Activated B cell treated with CpG ODN at 0.5 μM for 24 hours (primary cell): ENCODE results near the gene RBPMS2. TPM values are rescaled to one million over a fixed set of nuclear protein-coding genes. Genes with fewer than 3 reads are reported as not detected.

Experiments used
- ATAC-seq: fragments of 200-7000 bp; cut with Tn5 transposase; one replicate; pipeline ENCODE4 v1.10.0; 2021; ENCODE audit warnings: low read depth, mild to moderate bottlenecking, moderate library complexity
- CTCF ChIA-PET: fragments of 350-600 bp; sonication (Branson Sonifier 250); formaldehyde crosslinking; loops from one replicate; lab custom pipeline; 2021; ENCODE audit warnings: antibody characterized with exemption; lab: Charles Lee
- POLR2A ChIA-PET: fragments of 350-600 bp; sonication (Branson Sonifier 250); formaldehyde crosslinking; loops from one replicate; lab custom pipeline; 2021; ENCODE audit warnings: antibody characterized with exemption; lab: Charles Lee
- DNase-seq: peaks from one replicate; pipeline ENCODE4 v3.0.0; 2022
- H3K27ac Mint-ChIP-seq: one replicate; pipeline ENCODE4 v1.8.0; 2020; ENCODE audit warnings: mixed read lengths
- H3K27me3 Mint-ChIP-seq: one replicate; pipeline ENCODE4 v1.8.0; 2021; ENCODE audit warnings: mixed read lengths
- H3K36me3 Mint-ChIP-seq: one replicate; pipeline ENCODE4 v1.8.0; 2021; ENCODE audit warnings: low read depth, mixed read lengths
- H3K4me1 Mint-ChIP-seq: one replicate; pipeline ENCODE4 v1.8.0; 2021; ENCODE audit warnings: mixed read lengths
- H3K4me3 Mint-ChIP-seq: one replicate; pipeline ENCODE4 v1.8.0; 2020; ENCODE audit warnings: mild to moderate bottlenecking, mixed read lengths
- H3K9me3 Mint-ChIP-seq: one replicate; pipeline ENCODE4 v1.8.0; 2020; ENCODE audit warnings: mixed read lengths
- intact Hi-C: fragments of 100-400 bp; cut with micrococcal nuclease; formaldehyde crosslinking; loops from one replicate; pipeline ENCODE4 v1.15.1; 2024
- total RNA-seq: library from RNA; stranded (reverse); gene quantifications from 2 replicates; pipeline ENCODE4 v1.2.3, GENCODE V29; 2022
- TF ChIP-seq, protein P1 (sequence below): fragments of 200-600 bp; IDR thresholded peaks from one replicate; pipeline ENCODE4 v1.8.0; 2022; ENCODE audit warnings: antibody characterized with exemption, mild to moderate bottlenecking

The RBPMS2 gene
- total RNA-seq, 1 donor from 2014 or later = 0.93 TPM

DNA sequence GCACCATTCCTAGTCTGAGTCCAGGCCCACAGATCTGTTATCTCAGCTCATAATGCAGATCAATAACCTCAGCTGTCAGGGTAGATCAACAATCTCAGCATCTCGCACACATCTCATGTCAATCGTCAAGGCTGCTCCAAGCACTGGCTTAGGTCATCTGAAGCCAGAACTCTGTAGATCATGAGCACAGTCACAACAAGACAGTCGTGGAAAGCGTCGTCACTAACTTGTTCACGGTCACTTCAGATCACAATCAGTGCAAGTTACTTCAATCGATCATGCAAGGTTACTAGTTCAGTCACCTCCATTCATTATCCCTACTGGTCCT, 71.8 kb downstream of the RBPMS2 start:
- no peak for ATAC-seq
- POLR2A ChIA-PET = interaction anchor here (1.2 kb wide), 1 partner anchor 190 kb away, joined by 3 read pairs; no protein-coding TSS in a partner anchor
- no peaks in the 10 kb centered on the region for H3K27me3 Mint-ChIP-seq

DNA sequence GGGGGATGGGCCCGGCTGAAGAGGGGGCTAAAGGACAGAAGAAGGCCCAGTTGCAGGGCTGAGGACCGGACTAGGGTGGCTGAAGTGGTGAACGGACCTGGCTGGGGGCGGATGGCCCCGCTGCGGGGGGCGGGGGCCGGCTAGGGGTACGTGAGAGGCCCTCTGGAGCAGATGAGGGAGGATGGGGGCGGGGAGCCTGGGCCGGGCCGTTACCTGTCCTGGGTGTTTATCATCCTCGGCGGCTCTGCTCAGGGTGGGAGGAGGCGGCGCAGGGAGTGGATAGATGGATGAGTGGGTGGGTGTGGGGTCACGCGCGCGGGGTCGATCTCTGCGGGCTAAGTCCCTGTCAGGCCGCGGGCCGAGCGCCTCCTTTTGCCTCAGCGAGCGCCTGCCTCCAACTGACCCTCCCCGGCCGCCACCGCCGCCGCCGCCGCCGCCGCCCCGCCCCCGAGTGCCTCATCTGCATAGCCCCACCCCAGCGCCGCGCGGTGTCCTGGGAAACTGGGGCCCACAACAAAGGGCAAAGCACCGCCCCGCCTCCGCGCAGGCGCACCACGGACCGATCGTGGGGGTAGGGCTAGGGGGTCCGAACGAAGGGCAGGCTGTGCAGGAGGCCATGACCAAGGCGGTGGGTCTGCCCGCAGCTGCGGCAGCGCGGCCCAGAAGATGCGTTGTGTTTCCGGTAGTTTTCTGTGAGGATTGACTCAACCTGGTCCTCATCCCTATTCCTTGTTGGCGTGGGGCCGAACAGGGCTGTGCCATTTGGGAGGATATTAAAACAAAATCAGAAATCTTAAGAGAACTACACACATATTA, 72.4 kb downstream of the RBPMS2 start:
- intact Hi-C loops = loop anchor here (1.0 to 5.0 kb wide), 3 partner anchors 244 to 541 kb away; partner anchors contain the start of genes CSNK1G1 and PPIB
- POLR2A ChIA-PET = interaction anchor here (1.2 kb wide), 1 partner anchor 191 kb away, joined by 3 read pairs; no protein-coding TSS in a partner anchor
- CTCF ChIA-PET = no interaction called here
- peak; percentile 96 for DNase-seq
- TF ChIP-seq, protein P1, sequence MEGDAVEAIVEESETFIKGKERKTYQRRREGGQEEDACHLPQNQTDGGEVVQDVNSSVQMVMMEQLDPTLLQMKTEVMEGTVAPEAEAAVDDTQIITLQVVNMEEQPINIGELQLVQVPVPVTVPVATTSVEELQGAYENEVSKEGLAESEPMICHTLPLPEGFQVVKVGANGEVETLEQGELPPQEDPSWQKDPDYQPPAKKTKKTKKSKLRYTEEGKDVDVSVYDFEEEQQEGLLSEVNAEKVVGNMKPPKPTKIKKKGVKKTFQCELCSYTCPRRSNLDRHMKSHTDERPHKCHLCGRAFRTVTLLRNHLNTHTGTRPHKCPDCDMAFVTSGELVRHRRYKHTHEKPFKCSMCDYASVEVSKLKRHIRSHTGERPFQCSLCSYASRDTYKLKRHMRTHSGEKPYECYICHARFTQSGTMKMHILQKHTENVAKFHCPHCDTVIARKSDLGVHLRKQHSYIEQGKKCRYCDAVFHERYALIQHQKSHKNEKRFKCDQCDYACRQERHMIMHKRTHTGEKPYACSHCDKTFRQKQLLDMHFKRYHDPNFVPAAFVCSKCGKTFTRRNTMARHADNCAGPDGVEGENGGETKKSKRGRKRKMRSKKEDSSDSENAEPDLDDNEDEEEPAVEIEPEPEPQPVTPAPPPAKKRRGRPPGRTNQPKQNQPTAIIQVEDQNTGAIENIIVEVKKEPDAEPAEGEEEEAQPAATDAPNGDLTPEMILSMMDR = no peak
- H3K36me3 Mint-ChIP-seq = peaks cover 11% of the 10 kb centered on the region
- H3K9me3 Mint-ChIP-seq = no peaks in the 10 kb centered on the region
- H3K4me1 Mint-ChIP-seq = peaks cover 53% of the 10 kb centered on the region
- no peaks in the 10 kb centered on the region for H3K27me3 Mint-ChIP-seq
- peak overlapping the region; percentile 89 for H3K4me3 Mint-ChIP-seq
- ATAC-seq = peak; percentile 94
- H3K27ac Mint-ChIP-seq = peak overlapping the region; percentile 82

More for the DNA sequence above, 71.8 kb downstream of the RBPMS2 start:
- CTCF ChIA-PET = no interaction called here
- TF ChIP-seq, protein P1 = no peak
- no peak for DNase-seq
- intact Hi-C loops = loop anchor here (1.0 to 5.0 kb wide), 3 partner anchors 244 to 541 kb away; partner anchors contain the start of genes CSNK1G1 and PPIB
- no peaks in the 10 kb centered on the region for H3K9me3 Mint-ChIP-seq
- H3K4me1 Mint-ChIP-seq = peaks cover 47% of the 10 kb centered on the region
- H3K36me3 Mint-ChIP-seq = peaks cover 11% of the 10 kb centered on the region
- H3K27ac Mint-ChIP-seq = peak overlapping the region; percentile 82
- peak overlapping the region; percentile 89 for H3K4me3 Mint-ChIP-seq

DNA sequence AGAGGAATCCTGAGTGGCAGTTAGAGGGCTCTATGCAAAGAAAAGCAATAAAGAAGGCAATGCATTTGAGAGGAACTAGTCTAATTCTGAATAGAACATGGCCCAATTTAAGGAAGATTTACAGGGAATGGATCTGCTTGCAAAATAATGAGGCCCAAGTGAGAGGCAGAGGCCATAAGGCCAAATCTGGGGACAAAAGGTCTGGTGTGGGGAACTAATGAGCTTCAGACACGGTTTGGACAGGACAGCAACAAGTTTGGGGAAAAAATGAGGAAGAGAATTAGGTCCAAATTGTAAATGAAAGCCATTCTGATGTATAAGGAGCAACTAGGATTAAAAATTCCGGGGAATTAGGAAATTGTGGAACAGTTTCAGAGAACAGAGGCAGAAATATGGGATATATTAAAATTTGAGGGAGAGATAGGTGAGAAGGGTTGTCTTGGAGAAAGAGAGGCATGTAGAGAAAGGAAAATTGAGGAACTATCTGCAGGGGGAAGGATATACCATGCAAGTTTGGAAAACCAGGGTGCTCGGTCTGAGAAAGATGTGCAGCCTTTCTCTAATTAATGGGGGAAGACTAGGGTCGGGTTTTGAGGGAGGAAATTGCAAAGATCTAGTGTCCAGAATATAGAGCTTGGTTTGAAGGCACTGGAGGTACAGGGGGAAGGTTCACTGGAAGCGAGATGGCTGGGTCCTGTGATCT, 73.8 kb downstream of the RBPMS2 start:
- H3K27me3 Mint-ChIP-seq = no peaks in the 10 kb centered on the region
- peak overlapping the region; percentile 89 for H3K4me3 Mint-ChIP-seq
- ATAC-seq (no peak), DNase-seq (no peak)
- intact Hi-C loops = loop anchor here (5.0 kb wide), 1 partner anchor 539 kb away; the partner anchor contains the start of gene PPIB
- peaks cover 11% of the 10 kb centered on the region for H3K36me3 Mint-ChIP-seq
- TF ChIP-seq, protein P1 = no peak
- peak overlapping the region; percentile 66 for H3K27ac Mint-ChIP-seq
- ChIA-PET POLR2A (interaction anchor here (0.6 kb wide), 2 partner anchors 347 to 366 kb away, joined by 3 to 5 read pairs; no protein-coding TSS in a partner anchor), CTCF (interaction anchor here (0.6 to 1.3 kb wide), 2 partner anchors 15 to 179 kb away, joined by 3 read pairs; no protein-coding TSS in a partner anchor)
- no peaks in the 10 kb centered on the region for H3K9me3 Mint-ChIP-seq
- peaks cover 65% of the 10 kb centered on the region for H3K4me1 Mint-ChIP-seq

DNA sequence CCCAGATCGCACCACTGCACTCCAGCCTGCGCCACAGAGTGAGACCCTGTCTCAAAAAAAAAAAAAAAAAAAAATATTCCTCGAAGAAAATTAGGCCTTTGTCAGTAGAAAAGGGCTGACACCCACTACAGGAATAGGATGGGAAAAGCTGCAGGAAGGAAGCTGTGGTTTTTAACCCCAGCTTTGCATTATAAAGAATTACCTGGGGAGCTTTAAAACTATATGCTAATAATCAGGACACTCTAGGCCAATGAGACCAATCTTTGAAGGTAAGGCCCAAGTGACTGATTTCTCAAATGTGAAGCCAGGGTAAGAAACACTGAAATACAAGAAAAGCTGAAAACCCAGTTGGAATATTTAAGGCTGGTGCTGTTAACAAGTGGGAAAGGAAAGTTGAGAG, 74.3 kb downstream of the RBPMS2 start:
- intact Hi-C loops = loop anchor here (5.0 kb wide), 1 partner anchor 539 kb away; the partner anchor contains the start of gene PPIB
- no peak for ATAC-seq
- Mint-ChIP-seq H3K27ac (peak overlapping the region; percentile 66), H3K4me3 (peak overlapping the region; percentile 89), H3K4me1 (peaks cover 71% of the 10 kb centered on the region), H3K27me3 (no peaks in the 10 kb centered on the region), H3K9me3 (no peaks in the 10 kb centered on the region), H3K36me3 (peaks cover 11% of the 10 kb centered on the region)
- ChIA-PET POLR2A (interaction anchor here (0.6 kb wide), 2 partner anchors 165 to 347 kb away, joined by 3 read pairs; no protein-coding TSS in a partner anchor), CTCF (interaction anchor here (1.0 to 1.3 kb wide), 2 partner anchors 14 to 16 kb away, joined by 3 read pairs; no protein-coding TSS in a partner anchor)
- no peak for DNase-seq
- TF ChIP-seq, protein P1 = no peak
